Panc1 (cell line): ENCODE results near the gene NETO1.

ENCODE experiments used
- POLR2AphosphoS5 ChIP-seq: IDR thresholded peaks from 2 replicates; pipeline ENCODE4 v1.6.1; 2012; ENCODE audit warnings: mild to moderate bottlenecking, low read depth, low read length, moderate library complexity
- TF ChIP-seq, protein P1 (sequence below): fragments of 450-650 bp; IDR thresholded peaks from 2 replicates; pipeline ENCODE4 v1.5.1; 2017; ENCODE audit warnings: mild to moderate bottlenecking
- TF ChIP-seq, protein P2 (sequence below), 2 experiments: IDR thresholded peaks; 2 replicates each; pipeline ENCODE4 v1.6.1; 2011 to 2012; ENCODE audit warnings: low read depth in 2 of 2, control low read depth in 1 of 2, low read length in 1 of 2, mild to moderate bottlenecking in 1 of 2, moderate library complexity in 1 of 2; ENCODE audit not compliant: insufficient read depth in 1 of 2

DNA sequence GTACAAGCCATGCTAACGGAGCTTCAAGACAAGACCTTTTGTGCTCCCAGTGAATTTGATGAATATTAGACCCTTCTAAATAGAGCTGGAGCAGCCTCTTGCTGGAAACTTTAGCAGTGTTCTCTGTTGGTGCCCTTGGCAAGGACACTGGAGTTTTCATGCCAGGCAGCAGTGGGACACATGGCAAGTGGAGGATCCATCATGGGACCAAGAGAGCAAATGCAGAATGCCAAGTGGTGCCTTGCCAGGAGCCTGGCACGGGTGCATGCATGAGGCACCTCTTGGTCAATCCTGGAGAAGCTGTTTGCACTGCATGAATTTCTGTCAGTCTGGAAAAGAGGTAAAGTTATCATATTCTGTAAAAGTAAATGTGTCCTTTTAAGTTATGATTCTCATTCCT, 59.1 kb downstream of the NETO1 start:
- TF ChIP-seq, protein P1, sequence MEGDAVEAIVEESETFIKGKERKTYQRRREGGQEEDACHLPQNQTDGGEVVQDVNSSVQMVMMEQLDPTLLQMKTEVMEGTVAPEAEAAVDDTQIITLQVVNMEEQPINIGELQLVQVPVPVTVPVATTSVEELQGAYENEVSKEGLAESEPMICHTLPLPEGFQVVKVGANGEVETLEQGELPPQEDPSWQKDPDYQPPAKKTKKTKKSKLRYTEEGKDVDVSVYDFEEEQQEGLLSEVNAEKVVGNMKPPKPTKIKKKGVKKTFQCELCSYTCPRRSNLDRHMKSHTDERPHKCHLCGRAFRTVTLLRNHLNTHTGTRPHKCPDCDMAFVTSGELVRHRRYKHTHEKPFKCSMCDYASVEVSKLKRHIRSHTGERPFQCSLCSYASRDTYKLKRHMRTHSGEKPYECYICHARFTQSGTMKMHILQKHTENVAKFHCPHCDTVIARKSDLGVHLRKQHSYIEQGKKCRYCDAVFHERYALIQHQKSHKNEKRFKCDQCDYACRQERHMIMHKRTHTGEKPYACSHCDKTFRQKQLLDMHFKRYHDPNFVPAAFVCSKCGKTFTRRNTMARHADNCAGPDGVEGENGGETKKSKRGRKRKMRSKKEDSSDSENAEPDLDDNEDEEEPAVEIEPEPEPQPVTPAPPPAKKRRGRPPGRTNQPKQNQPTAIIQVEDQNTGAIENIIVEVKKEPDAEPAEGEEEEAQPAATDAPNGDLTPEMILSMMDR: no peak
- no peak for TF ChIP-seq POLR2AphosphoS5
- TF ChIP-seq, protein P2, sequence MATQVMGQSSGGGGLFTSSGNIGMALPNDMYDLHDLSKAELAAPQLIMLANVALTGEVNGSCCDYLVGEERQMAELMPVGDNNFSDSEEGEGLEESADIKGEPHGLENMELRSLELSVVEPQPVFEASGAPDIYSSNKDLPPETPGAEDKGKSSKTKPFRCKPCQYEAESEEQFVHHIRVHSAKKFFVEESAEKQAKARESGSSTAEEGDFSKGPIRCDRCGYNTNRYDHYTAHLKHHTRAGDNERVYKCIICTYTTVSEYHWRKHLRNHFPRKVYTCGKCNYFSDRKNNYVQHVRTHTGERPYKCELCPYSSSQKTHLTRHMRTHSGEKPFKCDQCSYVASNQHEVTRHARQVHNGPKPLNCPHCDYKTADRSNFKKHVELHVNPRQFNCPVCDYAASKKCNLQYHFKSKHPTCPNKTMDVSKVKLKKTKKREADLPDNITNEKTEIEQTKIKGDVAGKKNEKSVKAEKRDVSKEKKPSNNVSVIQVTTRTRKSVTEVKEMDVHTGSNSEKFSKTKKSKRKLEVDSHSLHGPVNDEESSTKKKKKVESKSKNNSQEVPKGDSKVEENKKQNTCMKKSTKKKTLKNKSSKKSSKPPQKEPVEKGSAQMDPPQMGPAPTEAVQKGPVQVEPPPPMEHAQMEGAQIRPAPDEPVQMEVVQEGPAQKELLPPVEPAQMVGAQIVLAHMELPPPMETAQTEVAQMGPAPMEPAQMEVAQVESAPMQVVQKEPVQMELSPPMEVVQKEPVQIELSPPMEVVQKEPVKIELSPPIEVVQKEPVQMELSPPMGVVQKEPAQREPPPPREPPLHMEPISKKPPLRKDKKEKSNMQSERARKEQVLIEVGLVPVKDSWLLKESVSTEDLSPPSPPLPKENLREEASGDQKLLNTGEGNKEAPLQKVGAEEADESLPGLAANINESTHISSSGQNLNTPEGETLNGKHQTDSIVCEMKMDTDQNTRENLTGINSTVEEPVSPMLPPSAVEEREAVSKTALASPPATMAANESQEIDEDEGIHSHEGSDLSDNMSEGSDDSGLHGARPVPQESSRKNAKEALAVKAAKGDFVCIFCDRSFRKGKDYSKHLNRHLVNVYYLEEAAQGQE (IDR thresholded peaks at IDR 0.05; ENCODE audit: insufficient read depth in 1 of 2, low read depth in 2 of 2, low read length in 1 of 2): no peak
